ENCODE results near the gene CWC22. TPM values are rescaled to one million over a fixed set of nuclear protein-coding genes. Genes with fewer than 3 reads are reported as not detected.
"Not testable (repeated sequence)": the region's sequence is repeated elsewhere in the genome, so short reads cannot be mapped to it uniquely, and the experiment has no call there.

CWC22 gene
- total RNA-seq, 4 donors from 2014 or later: 7.5 to 19.9 (median 16.4) TPM

DNA sequence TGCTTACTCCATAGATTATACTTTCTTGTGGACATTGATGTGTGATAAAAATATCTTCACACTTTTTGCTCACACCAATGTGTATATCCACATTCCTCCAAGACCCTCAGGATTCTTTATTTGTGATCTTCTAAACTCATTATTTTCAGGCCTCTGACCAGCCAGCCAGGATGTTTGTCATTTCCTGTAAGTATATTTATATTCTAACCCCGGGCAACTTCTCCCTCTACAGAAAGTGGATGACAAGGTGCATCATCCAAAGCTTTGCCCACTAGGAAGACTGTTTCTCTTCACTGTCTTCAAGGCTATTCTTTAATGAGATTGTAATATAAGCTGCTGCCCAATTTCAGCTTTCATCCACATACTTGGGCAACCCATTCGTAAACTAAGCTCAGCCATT, 3.6 kb upstream of the CWC22 start:
- in situ Hi-C loops (cut with MboI; ENCODE audit: low pct_ligation_motif_present in 1 of 4, low pct_unique_long_range_greater_than_20kb in 1 of 4, low sequenced_read_pairs in 3 of 4) (no loop called here), intact Hi-C loops (cut with DNase I; ENCODE audit: low total_unique reads) (no loop called here)
- peaks cover 6 to 10% (median 6%) of the 10 kb centered on the region in 4 donors for H3K4me1 ChIP-seq
- H3K9me3 ChIP-seq: no peaks in the 10 kb centered on the region
- no peaks in the 10 kb centered on the region for H3K27me3 ChIP-seq
- TF ChIP-seq POLR2A (IDR thresholded peaks at IDR 0.05) (no peak), EP300 (IDR thresholded peaks at IDR 0.05; ENCODE audit: low read depth) (no peak), POLR2AphosphoS5 (IDR thresholded peaks at IDR 0.05) (no peak)
- TF ChIP-seq, protein P1, sequence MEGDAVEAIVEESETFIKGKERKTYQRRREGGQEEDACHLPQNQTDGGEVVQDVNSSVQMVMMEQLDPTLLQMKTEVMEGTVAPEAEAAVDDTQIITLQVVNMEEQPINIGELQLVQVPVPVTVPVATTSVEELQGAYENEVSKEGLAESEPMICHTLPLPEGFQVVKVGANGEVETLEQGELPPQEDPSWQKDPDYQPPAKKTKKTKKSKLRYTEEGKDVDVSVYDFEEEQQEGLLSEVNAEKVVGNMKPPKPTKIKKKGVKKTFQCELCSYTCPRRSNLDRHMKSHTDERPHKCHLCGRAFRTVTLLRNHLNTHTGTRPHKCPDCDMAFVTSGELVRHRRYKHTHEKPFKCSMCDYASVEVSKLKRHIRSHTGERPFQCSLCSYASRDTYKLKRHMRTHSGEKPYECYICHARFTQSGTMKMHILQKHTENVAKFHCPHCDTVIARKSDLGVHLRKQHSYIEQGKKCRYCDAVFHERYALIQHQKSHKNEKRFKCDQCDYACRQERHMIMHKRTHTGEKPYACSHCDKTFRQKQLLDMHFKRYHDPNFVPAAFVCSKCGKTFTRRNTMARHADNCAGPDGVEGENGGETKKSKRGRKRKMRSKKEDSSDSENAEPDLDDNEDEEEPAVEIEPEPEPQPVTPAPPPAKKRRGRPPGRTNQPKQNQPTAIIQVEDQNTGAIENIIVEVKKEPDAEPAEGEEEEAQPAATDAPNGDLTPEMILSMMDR (IDR thresholded peaks at IDR 0.05): no peak
- H3K27ac ChIP-seq: no peak overlapping the region
- DNase-seq: no peak
- 65 to 79% methylated on average over 2 of the region's 2 CpGs for WGBS, 2 donors (ENCODE audit: low coverage in 1 of 2)
- no peak overlapping the region for H3K4me3 ChIP-seq
- H3K36me3 ChIP-seq: no peaks in the 10 kb centered on the region

DNA sequence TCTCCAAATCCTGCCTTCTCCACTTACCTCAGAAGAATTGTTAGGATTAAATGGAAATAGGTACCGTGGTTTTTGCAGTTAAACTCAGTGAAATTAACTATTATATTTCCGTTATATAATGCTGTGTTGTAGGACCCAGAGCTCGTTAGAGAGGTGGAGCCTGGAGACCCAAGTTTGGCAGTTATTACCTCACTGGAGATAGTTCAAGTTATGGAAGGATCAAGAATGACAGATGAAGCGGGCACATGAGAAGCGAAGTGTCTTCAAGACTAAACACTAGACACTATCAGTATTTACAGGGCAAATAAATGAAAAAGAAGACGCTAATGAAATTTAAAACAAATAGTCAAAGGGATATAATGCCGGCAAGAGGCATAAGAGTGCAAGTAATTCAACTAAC, 866 bp downstream of the CWC22 start:
- H3K27ac ChIP-seq: peak overlapping the region; percentile 87 to 92 (median 87)
- H3K9me3 ChIP-seq: no peaks in the 10 kb centered on the region
- H3K4me1 ChIP-seq: peaks cover 11 to 41% (median 19%) of the 10 kb centered on the region in 4 donors
- no peak for TF ChIP-seq EP300 (IDR thresholded peaks at IDR 0.05; ENCODE audit: low read depth)
- H3K27me3 ChIP-seq: no peaks in the 10 kb centered on the region
- WGBS, 2 donors (ENCODE audit: low coverage in 1 of 2): 5 to 6% methylated on average over 7 of the region's 7 CpGs
- in situ Hi-C loops (cut with MboI; ENCODE audit: low pct_ligation_motif_present in 1 of 4, low pct_unique_long_range_greater_than_20kb in 1 of 4, low sequenced_read_pairs in 3 of 4) (no loop called here), intact Hi-C loops (cut with DNase I; ENCODE audit: low total_unique reads) (no loop called here)
- no peak for DNase-seq
- H3K4me3 ChIP-seq: peak overlapping the region; percentile 76 to 89 (median 82)
- no peaks in the 10 kb centered on the region for H3K36me3 ChIP-seq

DNA sequence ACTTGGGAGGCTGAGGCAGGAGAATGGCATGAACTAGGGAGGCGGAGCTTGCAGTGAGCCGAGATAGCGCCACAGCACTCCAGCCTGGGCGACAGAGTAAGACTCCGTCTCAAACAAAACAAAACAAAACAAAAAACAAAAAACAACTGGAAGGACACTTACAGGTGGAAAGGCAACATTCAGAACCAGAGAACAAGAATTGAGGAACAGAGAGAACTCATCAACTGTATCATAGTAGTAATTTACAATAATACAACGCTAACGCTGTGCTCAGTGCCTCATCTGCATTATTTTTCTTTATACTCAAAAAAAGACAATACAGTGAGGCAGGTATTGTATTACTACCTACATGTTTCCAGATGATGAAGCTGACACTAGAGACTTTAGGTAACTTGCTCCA, 1.6 kb downstream of the CWC22 start:
- Histone ChIP-seq H3K4me1 (peaks cover 11 to 41% (median 19%) of the 10 kb centered on the region in 4 donors), H3K4me3 (peak overlapping the region in 1 of 4 donors; percentile 77)
- WGBS, 2 donors (ENCODE audit: low coverage in 1 of 2): 86 to 90% methylated on average over 7 of the region's 7 CpGs
- H3K27me3 ChIP-seq; H3K9me3 ChIP-seq; intact Hi-C loops (cut with DNase I; ENCODE audit: low total_unique reads); H3K27ac ChIP-seq; H3K36me3 ChIP-seq; DNase-seq; in situ Hi-C loops (cut with MboI; ENCODE audit: low pct_ligation_motif_present in 1 of 4, low pct_unique_long_range_greater_than_20kb in 1 of 4, low sequenced_read_pairs in 3 of 4): not testable (repeated sequence)

DNA sequence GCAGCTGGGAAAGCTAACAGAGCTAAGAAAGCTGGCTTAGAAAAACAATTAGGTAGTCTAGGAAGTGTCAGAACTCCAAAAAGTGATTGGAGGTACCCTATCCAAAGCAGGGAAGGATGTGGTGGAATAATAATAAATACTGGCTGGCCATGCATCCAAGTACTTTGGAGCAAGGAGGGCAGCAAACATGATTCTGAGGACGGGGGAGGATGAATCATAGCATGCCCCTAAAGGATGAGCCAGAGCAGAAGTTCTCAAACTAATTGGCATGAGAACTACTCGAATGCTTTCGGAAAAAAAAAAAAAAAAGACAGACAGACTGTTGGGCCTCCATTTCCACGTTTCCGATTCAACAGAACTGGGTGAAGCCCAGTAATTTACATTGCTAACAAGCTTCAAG, 2.4 kb downstream of the CWC22 start:
- intact Hi-C loops (cut with DNase I; ENCODE audit: low total_unique reads): no loop called here
- H3K4me1 ChIP-seq: peaks cover 11 to 41% (median 19%) of the 10 kb centered on the region in 4 donors
- TF ChIP-seq POLR2AphosphoS5 (IDR thresholded peaks at IDR 0.05): no peak
- no peak for TF ChIP-seq POLR2A (IDR thresholded peaks at IDR 0.05)
- TF ChIP-seq, protein P1 (IDR thresholded peaks at IDR 0.05): no peak
- no peak for TF ChIP-seq EP300 (IDR thresholded peaks at IDR 0.05; ENCODE audit: low read depth)
- no peak for DNase-seq
- H3K27ac ChIP-seq: no peak overlapping the region
- no peaks in the 10 kb centered on the region for H3K36me3 ChIP-seq
- H3K4me3 ChIP-seq: no peak overlapping the region
- in situ Hi-C loops (cut with MboI; ENCODE audit: low pct_ligation_motif_present in 1 of 4, low pct_unique_long_range_greater_than_20kb in 1 of 4, low sequenced_read_pairs in 3 of 4): no loop called here
- no peaks in the 10 kb centered on the region for H3K9me3 ChIP-seq
- 93 to 100% methylated on average over 2 to 5 of the region's 5 CpGs for whole genome bisulfite sequencing, 2 donors (ENCODE audit: low coverage in 1 of 2)
- H3K27me3 ChIP-seq: no peaks in the 10 kb centered on the region

DNA sequence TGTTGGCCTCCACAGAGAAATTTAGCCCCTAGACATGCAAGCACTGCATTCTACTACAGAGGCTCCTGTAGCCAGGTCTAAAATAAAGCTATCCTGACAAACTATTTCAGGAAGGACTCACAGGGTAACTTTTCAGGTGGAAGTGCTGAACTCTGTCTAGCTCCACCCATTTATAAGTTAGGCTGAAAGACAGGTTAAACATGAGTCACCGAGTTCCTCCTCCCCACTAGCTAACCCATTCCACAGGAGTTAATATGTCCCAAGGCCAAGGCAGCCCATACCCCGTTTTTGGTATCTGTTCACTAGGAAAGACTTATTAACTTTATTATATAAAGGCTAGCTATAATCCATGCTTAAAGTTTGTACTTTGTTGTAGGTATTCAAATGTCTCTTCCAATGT, 3.5 kb downstream of the CWC22 start:
- H3K36me3 ChIP-seq: no peaks in the 10 kb centered on the region
- TF ChIP-seq POLR2AphosphoS5 (IDR thresholded peaks at IDR 0.05): no peak
- DNase-seq: no peak
- no peaks in the 10 kb centered on the region for H3K9me3 ChIP-seq
- intact Hi-C loops (cut with DNase I; ENCODE audit: low total_unique reads): no loop called here
- in situ Hi-C loops (cut with MboI; ENCODE audit: low pct_ligation_motif_present in 1 of 4, low pct_unique_long_range_greater_than_20kb in 1 of 4, low sequenced_read_pairs in 3 of 4): no loop called here
- WGBS, 2 donors (ENCODE audit: low coverage in 1 of 2): 58 to 63% methylated on average over 2 of the region's 2 CpGs
- peak overlapping the region in 1 of 4 donors; percentile 2 for H3K27ac ChIP-seq
- H3K4me1 ChIP-seq: peaks cover 11 to 41% (median 19%) of the 10 kb centered on the region in 4 donors
- H3K27me3 ChIP-seq: no peaks in the 10 kb centered on the region
- no peak overlapping the region for H3K4me3 ChIP-seq

DNA sequence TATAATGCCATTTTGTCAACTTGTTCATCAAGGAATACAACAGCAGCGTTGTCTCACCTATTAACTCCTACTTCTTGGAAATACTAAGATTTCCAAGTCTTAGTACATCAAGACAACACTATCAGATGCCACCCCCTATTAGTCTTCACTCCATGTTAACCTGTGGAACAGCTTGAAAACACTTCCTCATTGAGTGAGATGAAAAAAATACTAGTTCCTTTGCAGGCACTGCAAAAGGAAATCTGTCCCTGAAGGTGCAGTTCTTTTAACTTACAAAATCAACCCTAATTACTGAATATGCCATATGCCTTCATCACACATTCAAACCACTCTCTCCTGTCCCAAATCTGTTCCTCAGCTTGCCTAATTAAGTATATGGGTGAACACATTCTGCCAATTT, 4.0 kb downstream of the CWC22 start:
- intact Hi-C loops (cut with DNase I; ENCODE audit: low total_unique reads): no loop called here
- TF ChIP-seq EP300 (IDR thresholded peaks at IDR 0.05; ENCODE audit: low read depth) (no peak), POLR2AphosphoS5 (IDR thresholded peaks at IDR 0.05) (no peak), POLR2A (IDR thresholded peaks at IDR 0.05) (no peak)
- TF ChIP-seq, protein P1 (IDR thresholded peaks at IDR 0.05): no peak

More for the DNA sequence above, 4.0 kb downstream of the CWC22 start:
- no peak for DNase-seq
- 95 to 100% methylated on average over 1 of the region's 1 CpG for WGBS, 2 donors (ENCODE audit: low coverage in 1 of 2)
- Histone ChIP-seq H3K36me3 (no peaks in the 10 kb centered on the region), H3K27ac (peak overlapping the region in 1 of 4 donors; percentile 2), H3K4me3 (no peak overlapping the region), H3K4me1 (peaks cover 11 to 41% (median 19%) of the 10 kb centered on the region in 4 donors), H3K9me3 (no peaks in the 10 kb centered on the region), H3K27me3 (no peaks in the 10 kb centered on the region)
- in situ Hi-C loops (cut with MboI; ENCODE audit: low pct_ligation_motif_present in 1 of 4, low pct_unique_long_range_greater_than_20kb in 1 of 4, low sequenced_read_pairs in 3 of 4): no loop called here

All from transverse colon (tissue), 4 donors.